HepG2 (cell line): ENCODE data around the gene CEBPB. TPM values are rescaled to one million over a fixed set of nuclear protein-coding genes. Genes with fewer than 3 reads are reported as not detected.

Experiments used
- ATAD3A ChIP-seq: sonication (generic); formaldehyde crosslinking; IDR thresholded peaks from 2 replicates; pipeline ENCODE4 v1.4.0; 2020; ENCODE audit warnings: missing genetic modification reagents
- FLYWCH1 ChIP-seq: sonication (generic); formaldehyde crosslinking; IDR thresholded peaks from 2 replicates; pipeline ENCODE4 v1.8.1; 2023; ENCODE audit warnings: mild to moderate bottlenecking, missing genetic modification reagents
- FOSL2 ChIP-seq: sonication (generic); formaldehyde crosslinking; IDR thresholded peaks from 2 replicates; pipeline ENCODE4 v1.4.0; 2020; ENCODE audit warnings: missing genetic modification reagents
- HDAC1 ChIP-seq: sonication (generic); formaldehyde crosslinking; IDR thresholded peaks from 2 replicates; pipeline ENCODE4 v1.5.1; 2020; ENCODE audit warnings: mild to moderate bottlenecking, missing genetic modification reagents
- HHEX ChIP-seq: IDR thresholded peaks from 2 replicates; pipeline ENCODE4 v1.6.1; 2016; ENCODE audit warnings: control low read depth
- ISL2 ChIP-seq: sonication (generic); formaldehyde crosslinking; IDR thresholded peaks from 2 replicates; pipeline ENCODE4 v1.5.0; 2020; ENCODE audit warnings: missing genetic modification reagents
- KMT2A ChIP-seq: sonication (generic); formaldehyde crosslinking; IDR thresholded peaks from 2 replicates; pipeline ENCODE4 v1.4.0; 2020; ENCODE audit warnings: missing genetic modification reagents
- MAFK ChIP-seq, 2 experiments: IDR thresholded peaks in 1 of 2; conservative IDR thresholded peaks in 1 of 2; 2 replicates each; pipeline ENCODE4 v1.6.1; 2011; ENCODE audit warnings: improper control_type of control experiment in 2 of 2, low read length in 2 of 2
- MED8 ChIP-seq: sonication (generic); formaldehyde crosslinking; IDR thresholded peaks from 2 replicates; pipeline ENCODE4 v1.8.1; 2023; ENCODE audit warnings: mild to moderate bottlenecking, missing genetic modification reagents; ENCODE audit not compliant: insufficient replicate concordance
- MXD4 ChIP-seq: IDR thresholded peaks from 2 replicates; pipeline ENCODE4 v1.6.1; 2016; ENCODE audit warnings: mild to moderate bottlenecking, missing biosample characterization, missing genetic modification reagents
- RBM22 ChIP-seq: fragments of 200-400 bp; formaldehyde crosslinking; optimal IDR thresholded peaks from 2 replicates; pipeline ENCODE3; 2017; ENCODE audit warnings: mild to moderate bottlenecking, low read length, moderate library complexity
- REL ChIP-seq: sonication (generic); formaldehyde crosslinking; conservative IDR thresholded peaks from 2 replicates; pipeline ENCODE4 v1.8.0; 2022; ENCODE audit warnings: mild to moderate bottlenecking, missing genetic modification reagents, moderate library complexity
- SETDB1 ChIP-seq: sonication (generic); formaldehyde crosslinking; IDR thresholded peaks from 2 replicates; pipeline ENCODE4 v1.5.1; 2020; ENCODE audit warnings: missing genetic modification reagents, mild to moderate bottlenecking, borderline replicate concordance
- SP5 ChIP-seq: IDR thresholded peaks from 2 replicates; pipeline ENCODE4 v1.6.1; 2016; ENCODE audit warnings: low read depth, borderline replicate concordance
- TARDBP ChIP-seq: sonication (generic); formaldehyde crosslinking; IDR thresholded peaks from 2 replicates; pipeline ENCODE4 v1.8.0; 2022; ENCODE audit warnings: mild to moderate bottlenecking, missing genetic modification reagents
- TOPORS ChIP-seq: sonication (generic); formaldehyde crosslinking; IDR thresholded peaks from 2 replicates; pipeline ENCODE4 v1.8.0; 2023; ENCODE audit warnings: mild to moderate bottlenecking, missing genetic modification reagents
- ZFX ChIP-seq: sonication (generic); formaldehyde crosslinking; IDR thresholded peaks from 2 replicates; pipeline ENCODE4 v1.4.0; 2020; ENCODE audit warnings: mild to moderate bottlenecking, low read depth, missing genetic modification reagents, moderate library complexity
- ZNF10 ChIP-seq: sonication (generic); formaldehyde crosslinking; IDR thresholded peaks from 2 replicates; pipeline ENCODE4 v1.4.0; 2020; ENCODE audit warnings: mild to moderate bottlenecking, low read depth, missing genetic modification reagents, borderline replicate concordance
- ZNF367 ChIP-seq: sonication (generic); formaldehyde crosslinking; IDR thresholded peaks from 2 replicates; pipeline ENCODE4 v1.4.0; 2020; ENCODE audit warnings: missing genetic modification reagents, borderline replicate concordance
- ZNF567 ChIP-seq: sonication (generic); formaldehyde crosslinking; IDR thresholded peaks from 2 replicates; pipeline ENCODE4 v1.8.1; 2023; ENCODE audit warnings: mild to moderate bottlenecking, missing genetic modification reagents, borderline replicate concordance
- ZNF570 ChIP-seq: sonication (generic); formaldehyde crosslinking; IDR thresholded peaks from 2 replicates; pipeline ENCODE4 v1.4.0; 2020; ENCODE audit warnings: mild to moderate bottlenecking, missing genetic modification reagents, borderline replicate concordance
- ZNF572 ChIP-seq: sonication (generic); formaldehyde crosslinking; IDR thresholded peaks from 2 replicates; pipeline ENCODE4 v1.5.1; 2020; ENCODE audit warnings: mild to moderate bottlenecking, missing genetic modification reagents
- ZNF790 ChIP-seq: sonication (generic); formaldehyde crosslinking; IDR thresholded peaks from 2 replicates; pipeline ENCODE4 v1.8.0; 2022; ENCODE audit warnings: missing genetic modification reagents, mild to moderate bottlenecking, borderline replicate concordance
- ZNF879 ChIP-seq: sonication (generic); formaldehyde crosslinking; IDR thresholded peaks from 2 replicates; pipeline ENCODE4 v1.8.1; 2023; ENCODE audit warnings: missing genetic modification reagents
- ZSCAN30 ChIP-seq: sonication (generic); formaldehyde crosslinking; IDR thresholded peaks from 2 replicates; pipeline ENCODE4 v1.5.0; 2020; ENCODE audit warnings: mild to moderate bottlenecking, missing genetic modification reagents
- polyA plus RNA-seq, 8 experiments: library from polyadenylated mRNA; depleted of rRNA in 3 of 8; stranded (reverse) in 7 of 8; unstranded in 1 of 8; fragments of >200 nt; fragmentation: Illumina TruSeq in 4 of 8; extraction: Trizol in 4 of 8; gene quantifications; 2 replicates each; pipeline versions ENCODE4 v1.2.1 to v1.2.3, GENCODE V29; 2011 to 2016; ENCODE audit warnings: low read depth in 4 of 8, missing spikeins in 1 of 8, mixed read lengths in 1 of 8; ENCODE audit not compliant: insufficient read depth in 1 of 8
- total RNA-seq, 5 experiments: library from RNA; depleted of rRNA; stranded (reverse); fragments of >200 nt; fragmentation: Illumina TruSeq; extraction: Trizol; gene quantifications; 2 replicates each; pipeline ENCODE4 v1.2.3, GENCODE V29; 2016; ENCODE audit warnings: low read depth in 1 of 5
- TF ChIP-seq, protein P1 (sequence below): sonication (generic); formaldehyde crosslinking; IDR thresholded peaks from 2 replicates; pipeline ENCODE4 v1.8.1; 2023; ENCODE audit warnings: mild to moderate bottlenecking, missing genetic modification reagents
- TF ChIP-seq, protein P2 (sequence below): sonication (generic); formaldehyde crosslinking; IDR thresholded peaks from 2 replicates; pipeline ENCODE4 v1.4.0; 2020; ENCODE audit warnings: missing genetic modification reagents
- TF ChIP-seq, protein P3 (sequence below): sonication (generic); formaldehyde crosslinking; IDR thresholded peaks from 2 replicates; pipeline ENCODE4 v1.4.0; 2020; ENCODE audit warnings: missing genetic modification reagents

CEBPB gene
- total and polyA plus RNA-seq, 2 of the 13 experiments (the other 11 are each of a cell fraction or from before 2014, with no cell fraction given): 18.5 to 28.2 TPM

DNA sequence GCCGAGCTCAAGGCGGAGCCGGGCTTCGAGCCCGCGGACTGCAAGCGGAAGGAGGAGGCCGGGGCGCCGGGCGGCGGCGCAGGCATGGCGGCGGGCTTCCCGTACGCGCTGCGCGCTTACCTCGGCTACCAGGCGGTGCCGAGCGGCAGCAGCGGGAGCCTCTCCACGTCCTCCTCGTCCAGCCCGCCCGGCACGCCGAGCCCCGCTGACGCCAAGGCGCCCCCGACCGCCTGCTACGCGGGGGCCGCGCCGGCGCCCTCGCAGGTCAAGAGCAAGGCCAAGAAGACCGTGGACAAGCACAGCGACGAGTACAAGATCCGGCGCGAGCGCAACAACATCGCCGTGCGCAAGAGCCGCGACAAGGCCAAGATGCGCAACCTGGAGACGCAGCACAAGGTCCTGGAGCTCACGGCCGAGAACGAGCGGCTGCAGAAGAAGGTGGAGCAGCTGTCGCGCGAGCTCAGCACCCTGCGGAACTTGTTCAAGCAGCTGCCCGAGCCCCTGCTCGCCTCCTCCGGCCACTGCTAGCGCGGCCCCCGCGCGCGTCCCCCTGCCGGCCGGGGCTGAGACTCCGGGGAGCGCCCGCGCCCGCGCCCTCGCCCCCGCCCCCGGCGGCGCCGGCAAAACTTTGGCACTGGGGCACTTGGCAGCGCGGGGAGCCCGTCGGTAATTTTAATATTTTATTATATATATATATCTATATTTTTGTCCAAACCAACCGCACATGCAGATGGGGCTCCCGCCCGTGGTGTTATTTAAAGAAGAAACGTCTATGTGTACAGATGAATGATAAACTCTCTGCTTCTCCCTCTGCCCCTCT is 1.1 kb downstream of the CEBPB start (continued):
- TF ChIP-seq, protein P1, sequence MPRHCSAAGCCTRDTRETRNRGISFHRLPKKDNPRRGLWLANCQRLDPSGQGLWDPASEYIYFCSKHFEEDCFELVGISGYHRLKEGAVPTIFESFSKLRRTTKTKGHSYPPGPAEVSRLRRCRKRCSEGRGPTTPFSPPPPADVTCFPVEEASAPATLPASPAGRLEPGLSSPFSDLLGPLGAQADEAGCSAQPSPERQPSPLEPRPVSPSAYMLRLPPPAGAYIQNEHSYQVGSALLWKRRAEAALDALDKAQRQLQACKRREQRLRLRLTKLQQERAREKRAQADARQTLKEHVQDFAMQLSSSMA (CRISPR knock-in tag): no peak
- TF ChIP-seq ATAD3A (CRISPR knock-in tag) (peak; percentile 80; the same call in 1 of the 2 replicates), ZNF567 (CRISPR knock-in tag) (0 out of 2 replicates have a peak, but pooled peaks have one; percentile 25), SETDB1 (no peak), SP5 (CRISPR knock-in tag) (no peak), REL (CRISPR knock-in tag) (0 out of 2 replicates have a peak, but pooled peaks have one; percentile 35), ZNF790 (CRISPR knock-in tag) (no peak), MAFK (conservative IDR thresholded peaks at IDR 0.05 in 1 of 2, IDR thresholded peaks at IDR 0.05 in 1 of 2; ENCODE audit: low read length in 2 of 2) (no peak), TOPORS (peak; percentile 34; the same call in 1 of the 2 replicates), ZNF879 (CRISPR knock-in tag) (no peak), FOSL2 (CRISPR knock-in tag) (peak; percentile 37; the same call in 1 of the 2 replicates), RBM22 (peak; percentile 90), ZNF367 (CRISPR knock-in tag) (no peak; the same call in 1 of the 2 replicates), ZNF570 (no peak), HDAC1 (no peak), KMT2A (CRISPR knock-in tag) (peak; percentile 45; the same call in 1 of the 2 replicates), ZSCAN30 (CRISPR knock-in tag) (no peak), ZNF10 (CRISPR knock-in tag) (no peak), MXD4 (CRISPR knock-in tag) (no peak; the same call in 1 of the 2 replicates), ISL2 (0 out of 2 replicates have a peak, but pooled peaks have one; percentile 37), ZNF572 (CRISPR knock-in tag) (no peak), FLYWCH1 (CRISPR knock-in tag) (no peak), ZFX (CRISPR knock-in tag) (peak; percentile 79), TARDBP (no peak), HHEX (CRISPR knock-in tag) (no peak), MED8 (peak; percentile 23)
- TF ChIP-seq, protein P2, sequence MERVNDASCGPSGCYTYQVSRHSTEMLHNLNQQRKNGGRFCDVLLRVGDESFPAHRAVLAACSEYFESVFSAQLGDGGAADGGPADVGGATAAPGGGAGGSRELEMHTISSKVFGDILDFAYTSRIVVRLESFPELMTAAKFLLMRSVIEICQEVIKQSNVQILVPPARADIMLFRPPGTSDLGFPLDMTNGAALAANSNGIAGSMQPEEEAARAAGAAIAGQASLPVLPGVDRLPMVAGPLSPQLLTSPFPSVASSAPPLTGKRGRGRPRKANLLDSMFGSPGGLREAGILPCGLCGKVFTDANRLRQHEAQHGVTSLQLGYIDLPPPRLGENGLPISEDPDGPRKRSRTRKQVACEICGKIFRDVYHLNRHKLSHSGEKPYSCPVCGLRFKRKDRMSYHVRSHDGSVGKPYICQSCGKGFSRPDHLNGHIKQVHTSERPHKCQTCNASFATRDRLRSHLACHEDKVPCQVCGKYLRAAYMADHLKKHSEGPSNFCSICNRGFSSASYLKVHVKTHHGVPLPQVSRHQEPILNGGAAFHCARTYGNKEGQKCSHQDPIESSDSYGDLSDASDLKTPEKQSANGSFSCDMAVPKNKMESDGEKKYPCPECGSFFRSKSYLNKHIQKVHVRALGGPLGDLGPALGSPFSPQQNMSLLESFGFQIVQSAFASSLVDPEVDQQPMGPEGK (CRISPR knock-in tag): peak; percentile 58; the same call in 1 of the 2 replicates
- TF ChIP-seq, protein P3, sequence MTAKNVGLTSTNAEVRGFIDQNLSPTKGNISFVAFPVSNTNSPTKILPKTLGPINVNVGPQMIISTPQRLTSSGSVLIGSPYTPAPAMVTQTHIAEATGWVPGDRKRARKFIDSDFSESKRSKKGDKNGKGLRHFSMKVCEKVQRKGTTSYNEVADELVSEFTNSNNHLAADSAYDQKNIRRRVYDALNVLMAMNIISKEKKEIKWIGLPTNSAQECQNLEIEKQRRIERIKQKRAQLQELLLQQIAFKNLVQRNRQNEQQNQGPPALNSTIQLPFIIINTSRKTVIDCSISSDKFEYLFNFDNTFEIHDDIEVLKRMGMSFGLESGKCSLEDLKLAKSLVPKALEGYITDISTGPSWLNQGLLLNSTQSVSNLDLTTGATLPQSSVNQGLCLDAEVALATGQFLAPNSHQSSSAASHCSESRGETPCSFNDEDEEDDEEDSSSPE (CRISPR knock-in tag): no peak
